ENCODE data around the gene TMEM169. TPM values are rescaled to one million over a fixed set of nuclear protein-coding genes. Genes with fewer than 3 reads are reported as not detected.

TMEM169 gene
- total and polyA plus RNA-seq, 2 of the 4 experiments (the other 2 are of a cell fraction) = 0.15 to 0.54 TPM

GRCh38 chr2:216104691-216105090, 23.0 kb downstream of the TMEM169 start:
- H3K56ac ChIP-seq (ENCODE audit: extremely low read depth, insufficient read depth, low read length) = no peak overlapping the region
- no peak overlapping the region for H3K23ac ChIP-seq (ENCODE audit: low read depth, low read length)
- H3K18ac ChIP-seq (ENCODE audit: low read depth, low read length) = no peak overlapping the region
- peaks cover 0 to 4% of the 10 kb centered on the region in 2 experiments; a peak in 1 of 4 replicates for H3K79me1 ChIP-seq (ENCODE audit: low read depth in 1 of 2, low read length in 2 of 2)
- no peaks in the 10 kb centered on the region for H3K9me3 ChIP-seq (ENCODE audit: control insufficient read depth, insufficient read depth, low read length)
- H3K14ac ChIP-seq (replicated peaks; ENCODE audit: low read depth, low read length) = no peak overlapping the region
- no peak overlapping the region for H2AFZ ChIP-seq (replicated peaks; ENCODE audit: low read length, poor library complexity)
- DNase-seq (no peak), ATAC-seq (ENCODE audit: low read depth) (no peak)
- no peak overlapping the region for H4K8ac ChIP-seq (ENCODE audit: low read depth in 2 of 2, low read length in 2 of 2)
- no peak overlapping the region for H3K4me2 ChIP-seq (ENCODE audit: low read depth, low read length)
- ChIA-PET CTCF (no interaction called here), POLR2A (ENCODE audit: unreplicated experiment) (interaction anchor here (0.6 kb wide), 1 partner anchor 60 kb away, joined by 3 read pairs; no protein-coding TSS in a partner anchor)
- in situ Hi-C loops (cut with MboI; ENCODE audit: low sequenced_read_pairs) = no loop called here
- no peak for TF ChIP-seq CTCF (conservative IDR thresholded peaks at IDR 0.05; ENCODE audit: low read depth, low read length)
- H3K27ac ChIP-seq (ENCODE audit: insufficient read depth, low read length) = no peak overlapping the region
- H4K91ac ChIP-seq (ENCODE audit: insufficient read depth, low read depth, low read length) = no peak overlapping the region
- H2AK9ac ChIP-seq (replicated peaks; ENCODE audit: low read depth, low read length, poor library complexity) = no peak overlapping the region
- H4K5ac ChIP-seq (ENCODE audit: low read depth, low read length) = no peak overlapping the region
- no peaks in the 10 kb centered on the region for H3K27me3 ChIP-seq (ENCODE audit: control insufficient read depth, insufficient read depth, low read length)
- H3K9ac ChIP-seq (ENCODE audit: low read depth, low read length) = no peak overlapping the region
- dilution Hi-C loops (cut with HindIII; ENCODE audit: low sequenced_read_pairs, unreplicated experiment) = no loop called here
- H2AK5ac ChIP-seq (ENCODE audit: low read depth, low read length) = no peak overlapping the region
- no peak overlapping the region for H2BK120ac ChIP-seq (ENCODE audit: low read depth, low read length)
- no CpG with 5 or more reads among the region's 3 CpGs for WGBS, 2 experiments (ENCODE audit: extremely low coverage in 2 of 2, insufficient read length in 1 of 2)
- H3K9me1 ChIP-seq (ENCODE audit: insufficient read depth, low read length) = peaks cover 3% of the 10 kb centered on the region; the same call in 1 of the 2 replicates
- BruUV-seq (replicated peaks) = no TSS peak
- H2BK15ac ChIP-seq (ENCODE audit: low read depth, low read length) = no peak overlapping the region
- intact Hi-C loops (cut with micrococcal nuclease) = no loop called here
- no peak overlapping the region for H2BK5ac ChIP-seq (ENCODE audit: low read depth, low read length, poor library complexity, severe bottlenecking)
- H4K20me1 ChIP-seq (ENCODE audit: insufficient read depth, low read length) = no peaks in the 10 kb centered on the region
- H2BK20ac ChIP-seq (ENCODE audit: low read depth, low read length) = no peak overlapping the region
- no peak overlapping the region for H3K4me3 ChIP-seq (ENCODE audit: insufficient read depth, low read depth, low read length)
- no peak overlapping the region for H3K4ac ChIP-seq (ENCODE audit: low read depth, low read length)
- no peaks in the 10 kb centered on the region for H3K36me3 ChIP-seq (ENCODE audit: control insufficient read depth, insufficient read depth, low read length)
- H3K4me1 ChIP-seq (ENCODE audit: control insufficient read depth, insufficient read depth, low read length) = 0 out of 2 replicates have a peak, but pooled peaks cover 2% of the 10 kb centered on the region
